Stimulated activated CD4-positive, alpha-beta T cell treated with anti-CD3 and anti-CD28 coated beads, Interleukin-12 subunit alpha, Interleukin-12 subunit beta, amount 100 ng/mL, for 4 hours (primary cell): ENCODE measurements around the gene TUBA1C.
"Not testable (repeated sequence)": the region's sequence is repeated elsewhere in the genome, so short reads cannot be mapped to it uniquely, and the experiment has no call there.

Experiments
- DNase-seq: peaks from one replicate; pipeline ENCODE4 v3.0.0-alpha.2; 2020

TUBA1C gene

DNA sequence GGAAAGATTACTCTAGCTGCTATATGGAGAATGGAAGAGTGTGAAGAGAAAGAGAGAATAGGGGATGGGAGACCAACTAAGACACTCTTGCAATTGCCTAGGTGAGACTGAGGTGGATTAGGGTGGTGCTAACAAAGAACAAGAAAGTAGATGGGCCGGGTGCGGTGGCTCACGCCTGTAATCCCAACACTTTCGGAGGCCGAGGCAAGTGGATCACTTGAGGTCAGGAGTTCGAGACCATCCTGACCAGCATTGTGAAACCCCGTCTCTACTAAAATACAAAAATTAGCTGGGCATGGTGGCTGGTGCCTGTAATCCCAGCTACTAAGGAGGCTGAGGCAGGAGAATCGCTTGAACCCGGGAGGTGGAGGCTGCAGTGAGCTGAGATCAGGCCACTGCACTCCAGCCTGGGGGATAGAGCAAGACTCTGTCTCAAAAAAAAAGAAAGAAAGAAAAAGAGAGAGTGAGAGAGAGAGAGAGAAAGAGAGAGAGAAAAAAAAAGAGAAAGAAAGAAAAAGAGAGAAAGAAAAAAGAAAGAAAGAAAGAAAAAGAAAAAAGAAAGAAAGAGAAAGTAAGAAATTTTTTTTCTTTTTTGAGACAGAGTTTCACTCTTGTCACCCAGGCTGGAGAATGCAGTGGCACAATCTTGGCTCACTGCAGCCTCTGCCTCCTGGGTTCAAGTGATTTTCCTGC is 55.7 kb downstream of the TUBA1C start:
- DNase-seq: not testable (repeated sequence)

- no peak for DNase-seq
These were observed 57.5 kb downstream of the TUBA1C start for GRCh38 chr12:49322367-49322707.

GRCh38 chr12:49322708-49323523 is 58.0 kb downstream of the TUBA1C start, which contains the start of gene TROAP:
Gene TROAP, plus strand, starts transcription at chr12:49323255. Its CDS starts 354 bp downstream, at chr12:49323609.
- peak; percentile 93 for DNase-seq

DNA sequence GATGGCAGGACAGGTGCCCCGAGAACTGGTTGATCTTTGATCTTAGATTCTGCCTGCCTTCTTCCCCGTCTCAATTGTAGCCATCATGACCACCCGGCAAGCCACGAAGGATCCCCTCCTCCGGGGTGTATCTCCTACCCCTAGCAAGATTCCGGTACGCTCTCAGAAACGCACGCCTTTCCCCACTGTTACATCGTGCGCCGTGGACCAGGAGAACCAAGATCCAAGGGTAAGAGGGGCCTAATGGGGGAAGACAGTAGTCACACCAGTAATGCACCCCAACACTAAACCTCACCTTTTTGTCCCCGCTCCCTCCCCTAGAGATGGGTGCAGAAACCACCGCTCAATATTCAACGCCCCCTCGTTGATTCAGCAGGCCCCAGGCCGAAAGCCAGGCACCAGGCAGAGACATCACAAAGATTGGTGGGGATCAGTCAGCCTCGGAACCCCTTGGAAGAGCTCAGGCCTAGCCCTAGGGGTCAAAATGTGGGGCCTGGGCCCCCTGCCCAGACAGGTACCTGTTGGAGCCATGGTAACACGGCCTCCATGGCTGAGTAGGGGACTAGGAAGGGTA is 58.7 kb downstream of the TUBA1C start:
- no peak for DNase-seq
